Activated CD8-positive, alpha-beta memory T cell treated with anti-CD3 and anti-CD28 coated beads for 1 hour (primary cell): ENCODE measurements around the gene RPA1.

Experiments
- DNase-seq, 2 donors: peaks; one replicate each; pipeline ENCODE4 v3.0.0-alpha.2; 2020; ENCODE audit warnings: low read depth in 1 of 2; ENCODE audit errors: extremely low read depth in 1 of 2

Gene RPA1

GRCh38 chr17:1907216-1907631, 77.4 kb downstream of the RPA1 start:
- DNase-seq = no peak

- DNase-seq = no peak
Observed at GRCh38 chr17:1907909-1908698, 78.3 kb downstream of the RPA1 start.

- no peak for DNase-seq
Observed at GRCh38 chr17:1908699-1909309, 79.0 kb downstream of the RPA1 start.

- DNase-seq = no peak
Observed at GRCh38 chr17:1909985-1910384, 80.2 kb downstream of the RPA1 start.

DNA sequence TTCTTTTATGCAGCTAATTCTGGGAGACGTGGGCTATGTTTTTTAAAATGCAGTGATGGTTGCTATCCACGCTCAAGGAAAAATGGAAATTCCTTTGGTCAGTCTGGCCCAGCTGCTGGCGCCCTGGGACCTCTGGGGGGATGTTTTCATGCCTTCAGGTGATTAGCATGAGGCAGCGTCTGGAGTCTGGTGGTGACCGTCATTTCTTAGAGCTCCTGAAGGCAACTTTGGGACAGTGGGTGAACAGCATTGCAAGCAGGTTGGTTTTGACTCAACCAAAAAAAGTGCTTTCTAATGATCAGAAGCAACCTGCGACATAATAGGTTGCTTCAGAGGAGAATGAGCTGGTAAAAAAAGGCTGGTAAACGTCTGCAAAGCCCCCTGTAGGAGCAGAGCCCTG, 82.3 kb downstream of the RPA1 start:
- no peak for DNase-seq

GRCh38 chr17:1913702-1914101, 83.9 kb downstream of the RPA1 start:
- no peak for DNase-seq

DNA sequence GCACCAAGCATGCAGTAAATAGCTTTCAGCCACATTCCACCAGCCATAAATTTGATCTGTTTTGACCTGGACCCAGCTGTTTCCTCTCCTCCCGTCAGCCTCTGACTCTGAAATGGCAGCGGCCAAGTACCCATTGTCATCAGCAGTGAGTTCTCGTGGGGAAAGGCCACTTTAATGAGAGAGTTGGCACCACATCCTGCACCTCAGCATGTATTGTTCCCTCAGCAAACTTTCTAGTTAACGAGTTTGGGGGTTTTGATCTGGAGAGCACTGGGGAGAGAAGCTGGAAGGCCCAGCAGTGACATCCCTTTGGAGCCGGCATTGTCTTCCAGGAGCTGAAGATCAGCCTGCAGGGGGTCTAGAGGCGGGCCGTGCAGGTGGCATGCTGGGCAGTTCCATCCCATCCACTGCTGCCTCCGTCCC, 84.9 kb downstream of the RPA1 start:
- DNase-seq = no peak

GRCh38 chr17:1915889-1916288, 86.1 kb downstream of the RPA1 start:
- DNase-seq = no peak

DNA sequence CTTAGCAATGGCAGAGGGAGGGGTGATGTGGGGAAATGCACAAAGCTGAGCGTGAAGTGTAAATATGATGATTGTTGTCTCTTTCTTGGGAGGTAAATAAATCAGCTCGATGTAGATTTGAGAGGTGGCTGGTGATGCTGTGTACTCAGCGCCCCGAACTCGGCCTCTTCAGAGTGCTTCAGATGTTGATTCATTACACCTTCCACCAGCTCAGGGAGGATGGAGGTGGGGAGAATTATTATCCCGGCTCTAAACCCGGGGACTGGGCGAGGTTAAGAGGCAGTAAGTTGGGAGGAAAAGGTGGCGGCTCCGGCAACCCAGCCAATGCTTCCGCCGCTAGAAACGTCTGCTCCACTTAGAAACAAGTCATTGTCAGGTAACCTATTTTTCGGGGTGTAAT, 86.5 kb downstream of the RPA1 start:
- DNase-seq = no peak

DNA sequence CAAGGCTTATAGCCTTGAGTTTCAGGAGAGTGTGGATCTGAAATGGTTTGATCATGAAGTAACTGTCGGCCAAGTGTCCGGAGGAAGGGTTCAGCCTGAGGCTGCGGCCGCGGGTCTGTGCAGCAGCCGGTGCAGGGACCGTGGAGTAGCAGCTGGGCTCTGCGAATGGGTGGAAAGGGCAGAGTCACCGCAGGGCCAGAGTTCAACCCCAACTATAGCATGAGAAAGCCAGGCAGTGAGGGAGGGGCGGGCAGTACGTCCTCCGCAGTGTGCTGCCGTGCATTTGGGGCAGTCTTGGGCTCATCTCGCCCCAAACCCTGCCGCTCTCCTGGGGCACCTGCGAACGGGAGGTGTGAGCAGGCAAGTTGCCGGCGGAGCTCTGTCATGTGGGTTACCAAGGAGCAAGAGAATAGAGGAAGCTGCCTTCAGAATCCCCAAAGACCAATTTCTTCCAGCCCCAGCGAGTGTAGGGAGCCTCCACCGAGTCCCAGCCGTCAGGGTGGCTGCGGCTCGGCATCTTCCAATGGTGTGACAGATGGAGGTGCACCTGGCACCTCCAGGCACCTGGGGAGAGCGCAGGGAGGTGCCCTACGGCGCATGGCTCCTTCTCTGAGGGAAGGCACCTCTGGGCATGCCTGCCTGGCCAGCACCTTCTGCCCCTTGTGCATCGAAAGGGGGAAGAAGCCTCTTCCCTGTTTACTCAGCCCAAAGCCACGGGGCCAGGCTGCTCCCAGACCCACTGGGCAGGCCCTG, 87.3 kb downstream of the RPA1 start:
- no peak for DNase-seq

DNA sequence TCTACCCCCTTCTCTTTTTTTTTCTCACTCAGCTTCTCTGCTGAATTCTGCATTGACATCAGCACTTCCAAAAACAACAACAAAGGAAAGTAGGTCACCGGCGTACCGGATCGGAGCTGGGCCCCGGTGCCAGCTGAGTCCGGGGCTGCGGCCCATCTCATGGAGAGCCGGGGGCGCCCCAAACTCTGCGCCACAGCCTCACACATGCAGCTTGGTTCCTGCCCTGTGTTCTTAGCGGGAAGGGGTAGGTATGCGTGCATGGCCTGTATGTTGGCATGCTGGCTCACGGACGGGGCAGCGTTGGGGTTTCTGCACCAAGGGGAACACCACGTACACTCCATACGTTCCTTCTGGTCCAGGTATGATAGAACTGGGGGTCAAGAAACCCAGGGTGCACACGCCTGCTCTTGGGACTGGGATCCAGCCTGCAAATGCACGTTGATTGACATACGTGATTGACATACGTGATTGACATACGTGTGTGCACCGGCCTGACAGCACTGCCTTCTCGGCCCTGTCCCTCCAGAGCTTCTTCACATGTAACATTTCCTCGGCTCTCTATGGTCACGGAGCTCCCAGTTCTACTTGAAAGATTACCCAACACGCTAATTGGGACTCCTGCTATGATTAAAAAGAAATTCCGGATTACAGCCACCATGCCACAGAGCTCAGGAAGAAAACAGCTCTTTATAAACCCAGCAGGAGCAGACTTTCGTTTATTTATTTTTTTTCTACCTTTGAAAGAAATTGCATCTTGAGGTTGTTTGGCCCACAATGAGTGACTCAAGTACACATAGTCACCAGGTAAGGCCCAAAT, 88.7 kb downstream of the RPA1 start:
- DNase-seq = no peak

DNA sequence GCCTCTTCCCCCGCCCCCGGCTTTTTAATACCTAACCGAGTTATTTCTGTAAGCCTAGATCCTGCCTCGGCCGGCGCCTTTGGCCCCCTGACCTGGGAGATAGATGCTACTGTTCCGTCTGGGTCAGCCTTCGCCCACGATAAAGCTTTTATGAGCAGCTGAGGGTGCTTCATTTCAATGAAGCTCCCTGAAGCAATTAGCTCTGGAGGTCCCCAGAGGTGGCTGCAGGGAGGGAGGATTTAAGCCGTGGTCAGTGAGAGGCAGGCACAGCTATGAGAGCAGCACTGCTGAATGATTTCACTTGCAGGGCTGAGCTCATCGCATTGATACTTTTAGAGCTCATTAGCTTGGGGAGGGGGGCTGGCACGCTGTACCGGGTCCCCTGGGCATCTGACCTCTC, 89.4 kb downstream of the RPA1 start:
- no peak for DNase-seq

DNA sequence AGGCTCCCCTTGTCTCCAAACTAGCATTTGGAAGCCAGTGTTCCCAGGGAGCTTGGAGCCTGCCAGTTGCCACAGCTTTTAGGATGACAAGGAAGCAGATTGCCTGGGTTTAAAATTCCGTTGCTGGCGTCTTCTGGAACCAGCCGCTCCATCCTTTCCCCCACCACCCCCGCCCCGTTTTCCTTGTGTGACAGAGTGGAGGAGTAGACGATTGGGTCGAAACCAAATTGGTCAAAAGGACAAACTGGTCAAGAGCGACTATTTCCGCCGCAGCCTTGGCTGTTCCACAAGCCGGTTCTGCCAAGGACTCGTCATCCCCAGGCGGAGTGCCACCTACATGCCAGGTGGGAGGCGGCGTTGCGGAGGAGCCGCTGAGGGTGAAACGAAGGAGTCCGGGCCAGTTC, 91.1 kb downstream of the RPA1 start:
- DNase-seq = no peak

DNA sequence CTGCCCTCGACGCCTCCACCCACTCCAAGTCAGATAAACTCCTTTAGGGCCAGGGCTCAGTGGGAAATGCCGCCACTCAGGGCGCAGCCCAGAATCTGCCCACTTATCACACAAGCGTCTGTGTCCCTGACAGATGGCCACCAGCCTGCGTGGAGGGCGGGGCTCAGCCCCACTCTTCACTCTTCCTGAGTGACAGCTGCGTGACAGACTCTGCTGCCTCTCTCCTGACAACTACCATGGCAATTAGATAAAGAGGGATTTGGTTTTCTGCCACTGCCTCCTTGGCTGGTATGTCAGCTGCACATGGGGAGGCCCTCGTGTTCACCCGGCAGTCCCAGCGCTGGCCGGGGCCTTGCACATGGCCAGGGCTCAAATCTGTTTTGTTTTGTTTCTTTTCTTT, 99.2 kb downstream of the RPA1 start:
- DNase-seq = no peak

DNA sequence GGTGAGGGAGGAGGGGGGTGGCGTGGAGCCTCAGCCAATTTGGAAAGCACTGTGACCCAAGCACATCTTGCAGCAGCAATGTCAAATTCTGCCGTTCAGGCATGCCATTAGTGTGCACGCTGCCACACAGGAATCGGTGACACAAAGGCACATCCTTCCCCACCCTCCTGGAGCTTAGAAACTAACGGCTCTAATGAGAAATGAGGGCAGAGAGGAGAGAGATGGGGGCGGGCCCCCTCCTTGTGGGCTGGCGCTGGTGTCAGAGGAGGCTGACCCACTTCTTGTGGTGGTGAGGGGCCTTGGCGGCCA, 100.5 kb downstream of the RPA1 start:
- no peak for DNase-seq

- DNase-seq = no peak
Observed at GRCh38 chr17:1931844-1932579, 102.2 kb downstream of the RPA1 start.

DNA sequence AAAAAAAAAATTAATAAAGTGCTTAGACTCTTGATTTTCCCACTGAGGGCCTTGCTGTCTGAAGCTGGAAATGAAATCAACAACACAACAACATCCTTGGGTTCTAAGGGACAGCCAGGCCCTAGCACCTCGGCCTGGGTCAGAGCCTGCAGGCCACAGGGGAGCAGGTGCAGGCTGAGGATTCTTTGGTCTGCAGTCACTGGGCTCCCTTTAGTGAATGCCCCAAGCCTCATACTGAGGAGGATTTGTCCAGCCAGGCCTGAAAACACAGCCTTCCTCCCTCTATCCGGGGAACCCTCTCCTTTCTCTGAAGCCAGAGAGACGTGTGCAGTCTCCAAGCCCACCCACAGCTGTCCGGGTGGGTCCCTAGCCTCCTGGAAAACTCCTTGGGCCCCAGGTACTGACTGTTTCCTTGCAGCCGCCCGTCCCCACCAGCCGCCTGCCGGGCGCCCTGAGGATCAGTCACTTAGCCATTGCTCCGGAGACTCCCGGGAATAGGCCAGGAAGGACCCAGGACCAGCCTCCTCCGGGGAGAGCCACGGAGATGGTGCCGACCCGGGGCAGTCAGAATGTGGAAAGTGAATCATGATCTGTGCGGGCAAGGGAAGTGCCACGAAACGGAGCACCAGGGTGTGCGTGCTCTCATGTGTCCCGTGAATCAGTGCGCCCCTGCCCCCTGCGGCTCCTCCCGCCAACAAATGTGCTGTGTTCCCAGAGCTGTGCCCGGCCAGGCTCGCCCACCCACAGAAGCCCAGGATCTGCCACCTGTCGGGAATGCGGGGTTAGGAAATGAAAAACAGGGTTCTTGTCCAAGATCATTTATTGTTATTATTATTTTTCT, 104.3 kb downstream of the RPA1 start:
- DNase-seq = no peak

DNA sequence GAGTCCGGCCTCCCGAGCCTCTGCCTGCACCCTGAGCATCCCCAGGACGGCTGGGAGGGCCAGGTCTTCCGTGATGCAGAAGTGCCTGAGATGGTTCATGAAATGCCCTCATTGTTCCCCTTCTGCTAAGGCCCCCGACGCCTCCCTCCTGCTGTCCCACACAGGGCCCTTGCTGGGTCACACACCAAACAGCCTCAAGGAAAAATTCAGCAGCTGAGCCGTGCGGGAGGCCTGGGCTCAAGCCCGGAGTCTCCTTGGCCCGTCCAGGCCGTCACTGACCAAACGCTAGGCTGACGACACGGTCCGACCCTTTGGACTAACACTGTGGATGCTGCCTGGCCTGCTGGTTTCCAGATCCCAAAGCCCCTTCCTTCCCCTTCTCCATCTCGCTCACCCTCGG, 105.1 kb downstream of the RPA1 start:
- no peak for DNase-seq

- no peak for DNase-seq
Observed at GRCh38 chr17:1936766-1937165, 107.0 kb downstream of the RPA1 start.

DNA sequence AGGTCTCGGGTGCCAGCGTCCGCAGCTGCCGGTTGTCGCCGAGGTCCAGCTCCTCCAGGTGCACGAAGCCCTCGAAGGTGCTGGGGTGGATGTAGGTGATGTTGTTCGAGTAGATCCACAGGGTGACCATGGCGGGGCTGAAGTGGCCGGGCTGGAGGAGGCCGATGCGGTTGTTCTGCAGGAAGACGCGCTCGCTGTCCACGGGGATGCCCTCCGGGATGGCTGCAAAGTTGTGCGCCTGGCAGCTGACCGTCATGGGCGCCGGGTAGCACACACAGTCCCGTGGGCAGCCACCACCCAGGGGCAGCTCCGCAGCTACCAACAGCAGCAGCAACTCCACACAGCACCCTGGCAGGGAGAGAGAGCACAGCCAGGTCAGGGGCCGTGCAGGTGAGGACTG, 107.7 kb downstream of the RPA1 start:
- DNase-seq = no peak
